Activated CD8-positive, alpha-beta memory T cell treated with anti-CD3 and anti-CD28 coated beads for 36 hours (primary cell): Measurements from ENCODE around the gene KLC4. TPM values are rescaled to one million over a fixed set of nuclear protein-coding genes. Genes with fewer than 3 reads are reported as not detected.
"Not testable (repeated sequence)": the region's sequence is repeated elsewhere in the genome, so short reads cannot be mapped to it uniquely, and the experiment has no call there.

Experiments
- CTCF ChIA-PET: fragments of 350-600 bp; sonication (Branson Sonifier 250); formaldehyde crosslinking; loops from one replicate; lab custom pipeline; 2021; ENCODE audit warnings: antibody characterized with exemption; lab: Charles Lee
- POLR2A ChIA-PET: fragments of 350-600 bp; sonication (Branson Sonifier 250); formaldehyde crosslinking; loops from one replicate; lab custom pipeline; 2021; ENCODE audit warnings: antibody characterized with exemption; lab: Charles Lee
- total RNA-seq, 2 experiments: library from RNA; stranded (reverse); gene quantifications; one replicate each; pipeline ENCODE4 v1.2.3, GENCODE V29; 2021

KLC4 gene
- total RNA-seq, 2 experiments from 2014 or later: 7.4 to 8.2 TPM

- ChIA-PET CTCF (no interaction called here), POLR2A (no interaction called here)
These were observed 46.2 kb downstream of the KLC4 start for GRCh38 chr6:43105538-43106222.

DNA sequence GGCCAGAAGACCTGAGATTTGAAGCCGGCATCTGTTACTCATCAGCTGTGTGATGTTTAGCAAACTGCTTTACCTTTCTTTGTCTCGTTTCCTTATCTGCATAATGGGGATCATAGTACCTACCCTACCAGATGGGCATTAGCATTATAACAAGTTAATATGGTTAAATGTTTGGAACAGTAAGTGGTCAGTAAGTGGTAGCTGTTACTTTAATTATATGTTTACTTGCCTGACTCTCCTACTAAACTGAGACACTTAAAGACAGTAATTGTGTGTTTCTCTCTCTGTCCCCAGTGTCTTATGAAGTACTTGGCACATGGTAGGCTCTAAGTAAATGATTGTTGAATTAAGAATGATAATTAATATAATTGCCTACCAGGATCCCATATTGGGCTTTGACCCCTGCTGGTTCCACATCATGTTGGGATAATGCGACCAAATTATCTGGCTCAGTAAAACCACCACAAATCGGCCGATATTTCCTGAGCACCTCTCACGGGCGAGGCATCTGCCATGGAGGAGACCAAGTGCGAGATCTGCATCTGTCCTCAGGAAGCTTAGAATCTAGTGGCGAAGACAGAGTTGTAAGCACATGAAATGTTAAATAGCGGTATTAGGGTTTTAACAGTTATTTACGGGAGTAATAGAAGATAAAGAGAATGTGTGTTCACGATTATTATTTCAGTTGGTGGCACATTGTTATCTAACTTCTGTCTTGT, 48.1 kb downstream of the KLC4 start:
- ChIA-PET POLR2A (no interaction called here), CTCF (interaction anchor here (0.7 kb wide), 1 partner anchor 206 kb away, joined by 3 read pairs; no protein-coding TSS in a partner anchor)

GRCh38 chr6:43113431-43114260, 54.2 kb downstream of the KLC4 start:
- POLR2A ChIA-PET: no interaction called here

GRCh38 chr6:43115365-43115764, 55.9 kb downstream of the KLC4 start:
- ChIA-PET POLR2A (no interaction called here), CTCF (no interaction called here)

More at GRCh38 chr6:43113431-43114260, 54.2 kb downstream of the KLC4 start:
- CTCF ChIA-PET: no interaction called here

DNA sequence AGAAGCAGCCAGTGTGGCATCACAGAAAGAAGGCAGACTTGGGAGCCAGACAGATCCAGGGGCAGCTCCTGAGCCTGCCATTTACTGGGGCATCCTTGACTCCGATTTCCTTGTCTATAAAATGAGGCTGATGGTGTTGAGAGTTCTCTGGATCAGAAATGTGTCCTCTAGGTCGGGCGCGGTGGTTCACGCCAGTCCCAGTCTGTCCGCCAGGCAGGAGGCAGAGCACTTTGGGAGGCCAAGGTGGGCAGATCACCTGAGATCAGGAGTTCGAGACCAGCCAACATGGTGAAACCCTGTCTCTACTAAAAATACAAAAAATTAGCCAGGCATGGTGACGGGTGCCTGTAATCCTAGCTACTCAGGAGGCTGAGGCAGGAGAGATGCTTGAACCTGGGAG, 58.0 kb downstream of the KLC4 start:
- CTCF ChIA-PET, POLR2A ChIA-PET: not testable (repeated sequence)

GRCh38 chr6:43119482-43119881, 60.1 kb downstream of the KLC4 start:
- CTCF ChIA-PET: interaction anchor here (0.6 kb wide), 1 partner anchor 173 kb away, joined by 3 read pairs; no protein-coding TSS in a partner anchor
- POLR2A ChIA-PET: no interaction called here

- CTCF ChIA-PET: no interaction called here
- POLR2A ChIA-PET: no interaction called here
These were observed 60.8 kb downstream of the KLC4 start for GRCh38 chr6:43120101-43120763.

- ChIA-PET POLR2A (no interaction called here), CTCF (interaction anchor here (0.7 to 1.0 kb wide), 2 partner anchors 22 to 121 kb away, joined by 3 read pairs; no protein-coding TSS in a partner anchor)
These were observed 61.8 kb downstream of the KLC4 start for GRCh38 chr6:43120944-43121913.

GRCh38 chr6:43122146-43122545, 62.7 kb downstream of the KLC4 start:
- POLR2A ChIA-PET: no interaction called here
- CTCF ChIA-PET: interaction anchor here (0.7 kb wide), 1 partner anchor 107 kb away, joined by 4 read pairs; no protein-coding TSS in a partner anchor

DNA sequence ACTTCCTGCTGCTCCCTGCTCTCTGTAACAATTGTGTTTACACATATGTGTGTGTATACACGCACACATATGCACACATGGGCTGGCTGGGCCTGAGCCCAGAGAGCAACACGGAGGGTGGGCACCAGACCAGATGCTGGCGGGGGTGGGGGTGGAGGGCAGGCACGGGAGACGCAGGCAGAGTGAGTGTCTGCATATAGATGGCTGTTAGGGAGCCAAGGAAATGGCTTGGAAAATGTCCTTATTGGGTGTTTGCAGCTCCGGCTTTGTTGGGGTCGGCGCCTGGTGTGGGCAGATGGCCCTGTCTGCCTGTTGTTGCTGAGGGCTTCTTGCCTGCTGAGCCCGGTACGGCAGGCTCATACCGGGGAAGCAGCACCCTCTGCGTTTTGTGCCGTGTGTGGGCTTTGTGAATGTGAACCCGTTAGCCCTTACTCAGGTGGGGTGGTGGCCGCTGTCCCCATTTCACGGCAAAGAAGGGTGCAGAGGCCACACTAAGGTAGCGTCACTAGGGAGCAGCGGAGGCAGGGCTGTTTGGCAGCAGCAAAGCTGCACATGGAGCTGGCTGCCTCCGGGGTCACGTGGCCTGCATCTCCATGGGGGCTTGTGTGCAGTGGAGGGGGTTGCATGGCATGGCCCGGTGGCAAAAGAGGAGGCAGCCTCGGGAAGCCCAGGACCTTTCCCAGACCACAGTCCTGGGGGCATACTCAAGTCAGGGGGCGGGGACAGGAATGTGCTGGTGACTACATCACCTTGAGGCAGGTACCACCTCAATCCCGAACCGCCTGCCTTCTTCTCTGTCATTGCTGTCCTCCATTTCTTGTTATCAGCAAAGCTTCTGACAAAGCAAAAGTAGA, 64.3 kb downstream of the KLC4 start:
- ChIA-PET CTCF (no interaction called here), POLR2A (no interaction called here)

- CTCF ChIA-PET: interaction anchor here (1.5 kb wide), 1 partner anchor 19 kb away, joined by 7 read pairs; no protein-coding TSS in a partner anchor
- POLR2A ChIA-PET: no interaction called here
These were observed 65.0 kb downstream of the KLC4 start for GRCh38 chr6:43124481-43124880.

Other genes starting within 250 kb of the KLC4 start
- gene RPL7L1, start 180.0 kb upstream of the KLC4 start, total RNA-seq: 100 to 1,000 TPM; 205 to 206 TPM
- not detected for gene PTCRA, start 143.6 kb upstream of the KLC4 start, total RNA-seq
- 10 to 100 TPM; 48.8 to 50.2 TPM for gene CNPY3, start 130.2 kb upstream of the KLC4 start, total RNA-seq
- gene GNMT, start 98.9 kb upstream of the KLC4 start, total RNA-seq: under 1 TPM; 0.23 to 0.59 TPM
- 10 to 100 TPM; 18.9 to 19.4 TPM for gene PEX6, start 80.5 kb upstream of the KLC4 start, total RNA-seq
- 10 to 100 TPM; 50.3 to 52.1 TPM for gene PPP2R5D, start 75.1 kb upstream of the KLC4 start, total RNA-seq
- 100 to 1,000 TPM; 105 to 109 TPM for gene MEA1, start 45.7 kb upstream of the KLC4 start, total RNA-seq
- gene KLHDC3, start 45.4 kb upstream of the KLC4 start, total RNA-seq: 10 to 100 TPM; 71.1 to 71.4 TPM
- 100 to 1,000 TPM; 101 to 103 TPM for gene RRP36, start 38.0 kb upstream of the KLC4 start, total RNA-seq
- 10 to 100 TPM; 11.6 to 11.7 TPM for gene CUL7, start 5.8 kb upstream of the KLC4 start, total RNA-seq
- gene MRPL2, start 197 bp upstream of the KLC4 start, total RNA-seq: 100 to 1,000 TPM in 1 of 2 experiments, 10 to 100 TPM in 1; 97.2 to 108 TPM
- gene PTK7, start 16.7 kb downstream of the KLC4 start, total RNA-seq: 1 to 10 TPM; 1.2 to 1.6 TPM
- 10 to 100 TPM; 52.0 to 54.2 TPM for gene SRF, start 111.6 kb downstream of the KLC4 start, total RNA-seq
- gene CUL9, start 122.6 kb downstream of the KLC4 start, total RNA-seq: 10 to 100 TPM; 32.9 to 34.9 TPM
- gene DNPH1, start 169.8 kb downstream of the KLC4 start, total RNA-seq: 10 to 100 TPM; 66.1 to 68.2 TPM
- under 1 TPM; 0.65 to 0.67 TPM for gene TTBK1, start 183.8 kb downstream of the KLC4 start, total RNA-seq
- gene SLC22A7, start 238.6 kb downstream of the KLC4 start, total RNA-seq: not detected
- 1 to 10 TPM in 1 of 2 experiments, under 1 TPM in 1; 0.88 to 1.2 TPM for gene CRIP3, start 249.2 kb downstream of the KLC4 start, total RNA-seq